ENCODE data around the gene UFSP2. TPM values are rescaled to one million over a fixed set of nuclear protein-coding genes. Genes with fewer than 3 reads are reported as not detected.

The UFSP2 gene
- total RNA-seq, 1 donor: 53.5 TPM

GRCh38 chr4:185387957-185388356, 37.8 kb downstream of the UFSP2 start:
- H3K4me3 ChIP-seq (ENCODE audit: low read depth, low read length): no peak overlapping the region
- TF ChIP-seq, protein P1, sequence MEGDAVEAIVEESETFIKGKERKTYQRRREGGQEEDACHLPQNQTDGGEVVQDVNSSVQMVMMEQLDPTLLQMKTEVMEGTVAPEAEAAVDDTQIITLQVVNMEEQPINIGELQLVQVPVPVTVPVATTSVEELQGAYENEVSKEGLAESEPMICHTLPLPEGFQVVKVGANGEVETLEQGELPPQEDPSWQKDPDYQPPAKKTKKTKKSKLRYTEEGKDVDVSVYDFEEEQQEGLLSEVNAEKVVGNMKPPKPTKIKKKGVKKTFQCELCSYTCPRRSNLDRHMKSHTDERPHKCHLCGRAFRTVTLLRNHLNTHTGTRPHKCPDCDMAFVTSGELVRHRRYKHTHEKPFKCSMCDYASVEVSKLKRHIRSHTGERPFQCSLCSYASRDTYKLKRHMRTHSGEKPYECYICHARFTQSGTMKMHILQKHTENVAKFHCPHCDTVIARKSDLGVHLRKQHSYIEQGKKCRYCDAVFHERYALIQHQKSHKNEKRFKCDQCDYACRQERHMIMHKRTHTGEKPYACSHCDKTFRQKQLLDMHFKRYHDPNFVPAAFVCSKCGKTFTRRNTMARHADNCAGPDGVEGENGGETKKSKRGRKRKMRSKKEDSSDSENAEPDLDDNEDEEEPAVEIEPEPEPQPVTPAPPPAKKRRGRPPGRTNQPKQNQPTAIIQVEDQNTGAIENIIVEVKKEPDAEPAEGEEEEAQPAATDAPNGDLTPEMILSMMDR (IDR thresholded peaks at IDR 0.05; ENCODE audit: insufficient read depth, low read length): no peak
- DNase-seq (ENCODE audit: low read depth): no peak

GRCh38 chr4:185384930-185385331, 40.8 kb downstream of the UFSP2 start:
- DNase-seq (ENCODE audit: low read depth): peak; percentile 22
- H3K4me3 ChIP-seq (ENCODE audit: low read depth, low read length): no peak overlapping the region
- TF ChIP-seq, protein P1 (IDR thresholded peaks at IDR 0.05; ENCODE audit: insufficient read depth, low read length): no peak

- no peak overlapping the region for H3K4me3 ChIP-seq (ENCODE audit: low read depth, low read length)
- no peak for DNase-seq (ENCODE audit: low read depth)
- TF ChIP-seq, protein P1 (IDR thresholded peaks at IDR 0.05; ENCODE audit: insufficient read depth, low read length): no peak
These were observed 41.7 kb downstream of the UFSP2 start for GRCh38 chr4:185384061-185384460.

DNA sequence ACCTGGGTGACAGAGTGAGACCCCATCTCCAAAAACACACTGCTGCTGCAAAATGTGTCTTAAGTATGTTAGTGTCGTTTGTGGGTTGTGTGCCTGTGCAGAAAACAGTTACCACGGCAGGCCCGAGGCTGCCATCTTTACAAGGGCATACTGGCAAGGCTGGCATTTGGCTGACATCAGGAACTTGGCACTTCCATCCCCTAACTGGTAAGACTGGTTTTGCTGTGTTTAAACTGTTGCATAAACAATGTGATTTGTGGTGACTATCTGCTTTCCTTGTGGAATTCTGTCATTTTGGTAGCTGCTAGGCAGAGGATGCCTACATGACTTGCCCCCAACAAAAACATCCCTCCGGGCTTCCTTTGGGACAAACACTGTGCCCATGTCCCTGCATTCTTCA, 42.3 kb downstream of the UFSP2 start:
- DNase-seq (ENCODE audit: low read depth): no peak
- no peak overlapping the region for H3K4me3 ChIP-seq (ENCODE audit: low read depth, low read length)
- TF ChIP-seq, protein P1 (IDR thresholded peaks at IDR 0.05; ENCODE audit: insufficient read depth, low read length): no peak

DNA sequence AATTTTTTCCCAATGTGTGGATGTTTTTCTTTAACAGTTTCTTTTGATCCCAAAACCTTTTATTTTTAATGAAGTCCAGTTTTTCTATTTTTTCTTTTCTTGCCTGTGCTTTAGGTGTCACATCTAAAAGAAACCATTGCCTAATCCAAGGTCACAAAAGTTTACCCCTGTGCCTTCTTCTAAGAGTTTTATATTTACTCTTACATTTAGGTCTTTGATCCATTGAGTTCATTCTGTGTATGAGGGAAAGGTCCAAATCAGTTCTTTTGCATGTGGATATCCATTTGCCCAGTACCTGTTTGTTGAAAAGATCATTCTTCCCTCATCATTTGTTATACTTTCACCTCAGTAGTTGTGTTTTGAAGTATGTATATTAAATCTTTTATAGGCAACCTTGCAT, 43.0 kb downstream of the UFSP2 start:
- no peak for DNase-seq (ENCODE audit: low read depth)
- H3K4me3 ChIP-seq (ENCODE audit: low read depth, low read length): no peak overlapping the region
- TF ChIP-seq, protein P1 (IDR thresholded peaks at IDR 0.05; ENCODE audit: insufficient read depth, low read length): no peak

DNA sequence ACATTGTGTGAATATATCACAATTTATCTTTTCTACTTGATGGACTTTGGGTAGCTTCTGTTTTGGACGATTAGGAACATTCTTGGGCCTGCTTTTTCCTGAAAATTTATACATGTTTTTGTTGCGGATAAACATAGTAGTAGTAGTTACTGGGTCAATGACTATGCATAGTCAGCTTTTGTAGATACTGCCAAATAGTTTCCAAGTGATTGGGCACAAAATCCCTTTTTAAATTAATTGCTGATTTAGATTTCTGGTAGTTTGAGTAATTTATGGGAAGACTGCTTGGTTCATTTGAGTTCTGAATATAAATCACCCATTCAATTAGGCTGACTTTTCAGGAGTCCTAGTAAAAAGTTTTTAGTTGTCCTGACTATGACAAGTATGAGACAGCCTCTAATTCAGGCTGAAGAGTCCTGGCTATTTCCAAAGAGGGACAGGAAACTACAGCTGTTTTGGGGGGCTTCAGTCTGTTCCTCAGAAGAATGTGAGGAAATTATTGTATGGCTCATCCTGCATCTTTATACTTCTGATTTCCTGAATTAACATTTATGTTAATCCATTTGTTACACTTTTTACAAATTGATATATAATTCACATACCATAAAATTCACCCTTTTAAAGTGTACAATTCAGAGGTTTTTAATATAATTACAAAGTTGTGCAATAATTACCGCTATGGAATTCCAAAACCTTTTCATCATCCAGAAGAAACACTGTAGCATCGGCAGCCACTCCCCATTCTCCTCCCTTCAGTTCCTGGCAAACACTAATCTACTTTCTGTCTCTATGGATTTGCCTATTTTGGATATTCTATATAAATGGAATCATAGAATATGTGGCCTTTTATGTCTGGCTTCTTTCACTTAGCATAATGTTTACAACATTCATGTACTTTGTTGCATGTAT, 44.2 kb downstream of the UFSP2 start:
- TF ChIP-seq, protein P1 (IDR thresholded peaks at IDR 0.05; ENCODE audit: insufficient read depth, low read length): no peak
- DNase-seq (ENCODE audit: low read depth): peak; percentile 53
- no peak overlapping the region for H3K4me3 ChIP-seq (ENCODE audit: low read depth, low read length)
